ENCODE data around the gene TRRAP. TPM values are rescaled to one million over a fixed set of nuclear protein-coding genes. Genes with fewer than 3 reads are reported as not detected.

Gene TRRAP
- total and polyA plus RNA-seq, 2 of the 8 experiments (the other 6 are each of a cell fraction or from before 2014, with no cell fraction given): 21.7 to 48.6 TPM

DNA sequence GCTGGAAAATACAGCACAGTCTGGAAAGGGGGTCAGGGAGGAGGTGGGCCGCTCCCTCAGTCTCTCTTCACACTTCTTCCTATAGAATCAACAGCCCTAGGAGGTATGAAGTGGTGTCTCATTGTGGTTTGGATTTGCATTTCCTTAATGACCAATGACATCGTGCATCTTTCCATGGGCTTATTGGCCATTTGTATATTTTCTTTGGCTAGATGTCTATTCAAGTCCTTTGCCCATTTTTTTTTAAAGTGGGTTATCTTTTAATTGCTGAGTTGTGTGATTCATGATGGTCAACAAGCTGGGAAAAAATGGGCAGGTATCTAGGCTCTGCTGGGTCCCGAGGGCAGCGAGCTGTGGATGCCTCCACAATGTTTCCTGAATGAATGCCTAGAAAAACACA lies 37.6 kb upstream of the TRRAP start (continued):
- no peak for TF ChIP-seq EP300 (IDR thresholded peaks at IDR 0.05; ENCODE audit: borderline replicate concordance in 1 of 2, low read depth in 2 of 2, low read length in 2 of 2)
- no peak for TF ChIP-seq EZH2 (IDR thresholded peaks at IDR 0.05; ENCODE audit: low read depth, low read length, severe bottlenecking)
- TF ChIP-seq RBBP5 (IDR thresholded peaks at IDR 0.05; ENCODE audit: borderline replicate concordance, low read depth, low read length): no peak
- TF ChIP-seq, protein P1, sequence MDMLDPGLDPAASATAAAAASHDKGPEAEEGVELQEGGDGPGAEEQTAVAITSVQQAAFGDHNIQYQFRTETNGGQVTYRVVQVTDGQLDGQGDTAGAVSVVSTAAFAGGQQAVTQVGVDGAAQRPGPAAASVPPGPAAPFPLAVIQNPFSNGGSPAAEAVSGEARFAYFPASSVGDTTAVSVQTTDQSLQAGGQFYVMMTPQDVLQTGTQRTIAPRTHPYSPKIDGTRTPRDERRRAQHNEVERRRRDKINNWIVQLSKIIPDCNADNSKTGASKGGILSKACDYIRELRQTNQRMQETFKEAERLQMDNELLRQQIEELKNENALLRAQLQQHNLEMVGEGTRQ (IDR thresholded peaks at IDR 0.05; ENCODE audit: low read length): no peak
- no peak for TF ChIP-seq SIX5 (IDR thresholded peaks at IDR 0.05; ENCODE audit: low read depth, low read length)
- TF ChIP-seq SP4 (IDR thresholded peaks at IDR 0.05; ENCODE audit: low read length): no peak
- TF ChIP-seq CREB1 (IDR thresholded peaks at IDR 0.05): no peak
- no peak for TF ChIP-seq SIRT6 (IDR thresholded peaks at IDR 0.05; ENCODE audit: low read length)

All from H1 (cell line).